ENCODE measurements around the gene ZCCHC3.
"Not testable (repeated sequence)": the region's sequence is repeated elsewhere in the genome, so short reads cannot be mapped to it uniquely, and the experiment has no call there.

Gene ZCCHC3

GRCh38 chr20:297098-297924 lies at the start of gene ZCCHC3:
Gene ZCCHC3 (plus strand): TSS chr20:297570. CDS start chr20:297587, 17 bp downstream.
- peak; percentile 99 for DNase-seq

GRCh38 chr20:251354-251753 lies 46.0 kb upstream of the ZCCHC3 start:
- in situ Hi-C loops (cut with MboI; ENCODE audit: low pct_unique_long_range_greater_than_20kb, low sequenced_read_pairs) = no loop called here
- DNase-seq = peak; percentile 37

More at GRCh38 chr20:297098-297924, at the start of gene ZCCHC3:
- in situ Hi-C loops (cut with MboI; ENCODE audit: low pct_unique_long_range_greater_than_20kb, low sequenced_read_pairs) = no loop called here

GRCh38 chr20:252801-253200 lies 44.6 kb upstream of the ZCCHC3 start:
- in situ Hi-C loops (cut with MboI; ENCODE audit: low pct_unique_long_range_greater_than_20kb, low sequenced_read_pairs) = no loop called here
- DNase-seq = no peak

- DNase-seq; in situ Hi-C loops (cut with MboI; ENCODE audit: low pct_unique_long_range_greater_than_20kb, low sequenced_read_pairs): not testable (repeated sequence)
Observed at GRCh38 chr20:253447-253846, 43.9 kb upstream of the ZCCHC3 start.

- no peak for DNase-seq
- in situ Hi-C loops (cut with MboI; ENCODE audit: low pct_unique_long_range_greater_than_20kb, low sequenced_read_pairs) = no loop called here
Observed at GRCh38 chr20:257419-257818, 40.0 kb upstream of the ZCCHC3 start, which contains the start of gene DEFB132. Gene DEFB132 (plus strand): TSS chr20:257724. CDS start chr20:257779, 55 bp downstream.

GRCh38 chr20:258269-258858 lies 39.0 kb upstream of the ZCCHC3 start:
- in situ Hi-C loops (cut with MboI; ENCODE audit: low pct_unique_long_range_greater_than_20kb, low sequenced_read_pairs) = no loop called here
- no peak for DNase-seq

- in situ Hi-C loops (cut with MboI; ENCODE audit: low pct_unique_long_range_greater_than_20kb, low sequenced_read_pairs) = no loop called here
- peak; percentile 47 for DNase-seq
Observed at GRCh38 chr20:258963-259362, 38.4 kb upstream of the ZCCHC3 start.

- in situ Hi-C loops (cut with MboI; ENCODE audit: low pct_unique_long_range_greater_than_20kb, low sequenced_read_pairs) = no loop called here
- DNase-seq = no peak
Observed at GRCh38 chr20:259981-260380, 37.4 kb upstream of the ZCCHC3 start.

- in situ Hi-C loops (cut with MboI; ENCODE audit: low pct_unique_long_range_greater_than_20kb, low sequenced_read_pairs) = no loop called here
- DNase-seq = no peak
Observed at GRCh38 chr20:263701-264100, 33.7 kb upstream of the ZCCHC3 start.

GRCh38 chr20:266596-267562 lies 30.5 kb upstream of the ZCCHC3 start:
- DNase-seq = peak; percentile 93
- in situ Hi-C loops (cut with MboI; ENCODE audit: low pct_unique_long_range_greater_than_20kb, low sequenced_read_pairs) = no loop called here

- in situ Hi-C loops (cut with MboI; ENCODE audit: low pct_unique_long_range_greater_than_20kb, low sequenced_read_pairs) = no loop called here
- no peak for DNase-seq
Observed at GRCh38 chr20:270517-270916, 26.9 kb upstream of the ZCCHC3 start.

GRCh38 chr20:271069-271468 lies 26.3 kb upstream of the ZCCHC3 start:
- no peak for DNase-seq
- in situ Hi-C loops (cut with MboI; ENCODE audit: low pct_unique_long_range_greater_than_20kb, low sequenced_read_pairs) = no loop called here

- in situ Hi-C loops (cut with MboI; ENCODE audit: low pct_unique_long_range_greater_than_20kb, low sequenced_read_pairs) = no loop called here
- no peak for DNase-seq
Observed at GRCh38 chr20:271528-271927, 25.8 kb upstream of the ZCCHC3 start.

GRCh38 chr20:272718-273117 lies 24.7 kb upstream of the ZCCHC3 start:
- in situ Hi-C loops (cut with MboI; ENCODE audit: low pct_unique_long_range_greater_than_20kb, low sequenced_read_pairs) = no loop called here
- DNase-seq = no peak

- in situ Hi-C loops (cut with MboI; ENCODE audit: low pct_unique_long_range_greater_than_20kb, low sequenced_read_pairs) = no loop called here
- DNase-seq = no peak
Observed at GRCh38 chr20:273884-274283, 23.5 kb upstream of the ZCCHC3 start.

- in situ Hi-C loops (cut with MboI; ENCODE audit: low pct_unique_long_range_greater_than_20kb, low sequenced_read_pairs) = no loop called here
Observed at GRCh38 chr20:275791-276190, 21.6 kb upstream of the ZCCHC3 start.

GRCh38 chr20:276620-277495 lies 20.5 kb upstream of the ZCCHC3 start:
- no peak for DNase-seq
- in situ Hi-C loops (cut with MboI; ENCODE audit: low pct_unique_long_range_greater_than_20kb, low sequenced_read_pairs) = no loop called here

More at GRCh38 chr20:275791-276190, 21.6 kb upstream of the ZCCHC3 start:
- DNase-seq = no peak

- in situ Hi-C loops (cut with MboI; ENCODE audit: low pct_unique_long_range_greater_than_20kb, low sequenced_read_pairs) = no loop called here
- DNase-seq = no peak
Observed at GRCh38 chr20:277496-277781, 19.9 kb upstream of the ZCCHC3 start.

GRCh38 chr20:278181-278580 lies 19.2 kb upstream of the ZCCHC3 start:
- DNase-seq = no peak
- in situ Hi-C loops (cut with MboI; ENCODE audit: low pct_unique_long_range_greater_than_20kb, low sequenced_read_pairs) = no loop called here
